ENCODE results near the gene CHKA.

DNA sequence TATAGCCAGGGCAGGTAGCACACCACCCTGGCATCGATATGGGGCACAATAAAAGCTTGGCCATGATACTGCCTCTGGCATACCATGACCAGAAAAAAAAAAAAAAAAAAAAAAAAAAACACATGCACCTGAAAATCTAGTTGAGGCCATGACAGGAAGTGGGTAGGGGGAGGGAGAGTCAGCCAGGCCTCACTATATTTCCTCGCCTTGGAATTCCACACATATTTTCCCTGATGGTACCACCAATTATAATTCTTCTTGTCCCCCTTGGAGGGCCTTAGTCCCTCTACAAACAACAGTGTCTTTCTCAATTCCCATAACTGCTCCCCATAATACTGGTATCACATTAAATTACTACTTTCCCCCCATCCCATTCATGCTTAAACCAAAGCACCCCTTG, 12.6 kb upstream of the CHKA start:
- TF ChIP-seq YY1 (IDR thresholded peaks at IDR 0.05; ENCODE audit: insufficient read depth, insufficient read length): no peak
- no peak for TF ChIP-seq SUZ12 (IDR thresholded peaks at IDR 0.05; ENCODE audit: extremely low read depth, insufficient read depth, insufficient read length)
